Smooth muscle cell (in vitro differentiated cells): ENCODE data around the gene ZNF496. TPM values are rescaled to one million over a fixed set of nuclear protein-coding genes. Genes with fewer than 3 reads are reported as not detected.
"Not testable (repeated sequence)": the region's sequence is repeated elsewhere in the genome, so short reads cannot be mapped to it uniquely, and the experiment has no call there.

Experiments
- DNase-seq: peaks from one replicate; lab custom pipeline; 2025; ENCODE audit not compliant: unreplicated experiment; lab: John Stamatoyannopoulos, UW
- H2AFZ ChIP-seq: fragments of 200-600 bp; sonication (generic); 2 replicates; pipeline ENCODE4 v1.6.0; 2016; ENCODE audit warnings: antibody characterized with exemption, low read depth, mild to moderate bottlenecking
- H3F3A ChIP-seq: fragments of 200-600 bp; sonication (generic); 2 replicates; pipeline ENCODE4 v1.6.0; 2017; ENCODE audit warnings: antibody characterized with exemption, low read depth
- H3K27ac ChIP-seq: fragments of 200-600 bp; sonication (generic); 2 replicates; pipeline ENCODE4 v1.5.1; 2016; ENCODE audit warnings: low read depth, mild to moderate bottlenecking
- H3K27me3 ChIP-seq: fragments of 200-600 bp; sonication (generic); 2 replicates; pipeline ENCODE4 v1.6.1; 2016; ENCODE audit warnings: low read depth, mild to moderate bottlenecking
- H3K36me3 ChIP-seq: fragments of 200-600 bp; sonication (generic); 2 replicates; pipeline ENCODE4 v1.5.1; 2016; ENCODE audit warnings: low read depth
- H3K4me1 ChIP-seq: fragments of 200-600 bp; sonication (generic); 2 replicates; pipeline ENCODE4 v1.5.1; 2016; ENCODE audit warnings: low read depth
- H3K4me2 ChIP-seq: fragments of 200-600 bp; sonication (generic); 2 replicates; pipeline ENCODE4 v1.6.0; 2016; ENCODE audit warnings: mild to moderate bottlenecking
- H3K4me3 ChIP-seq: fragments of 200-600 bp; sonication (generic); 2 replicates; pipeline ENCODE4 v1.5.1; 2016; ENCODE audit warnings: mild to moderate bottlenecking
- H3K79me2 ChIP-seq: fragments of 200-600 bp; sonication (generic); 2 replicates; pipeline ENCODE4 v1.6.0; 2016; ENCODE audit warnings: low read depth, mild to moderate bottlenecking
- H3K9ac ChIP-seq: fragments of 200-600 bp; sonication (generic); 2 replicates; pipeline ENCODE4 v1.6.0; 2016; ENCODE audit warnings: low read depth
- H3K9me3 ChIP-seq: fragments of 200-600 bp; sonication (generic); replicated peaks from 2 replicates; pipeline ENCODE4 v1.5.1; 2016; ENCODE audit warnings: low read depth
- H4K20me1 ChIP-seq: fragments of 200-600 bp; sonication (generic); 2 replicates; pipeline ENCODE4 v1.6.0; 2016; ENCODE audit warnings: low read depth
- CTCF ChIP-seq: fragments of 200-600 bp; sonication (generic); IDR thresholded peaks from 2 replicates; pipeline ENCODE4 v1.5.1; 2017; ENCODE audit warnings: borderline replicate concordance, mild to moderate bottlenecking, antibody characterized with exemption; ENCODE audit not compliant: insufficient read depth, poor library complexity, severe bottlenecking
- WGBS: methylation state at CpG from one replicate; pipeline ENCODE4 v1.1.7; 2016; ENCODE audit warnings: low lambda C conversion rate; 5-methylcytosine and 5-hydroxymethylcytosine counted together
- polyA plus RNA-seq: library from polyadenylated mRNA; unstranded; fragments of >200 nt; fragmentation: Nextera tagmentation; extraction: Ambion mirVana; gene quantifications from 2 replicates; pipeline ENCODE4 v1.2.1, GENCODE V29; 2016
- total RNA-seq: library from RNA; depleted of rRNA; stranded (reverse); fragments of >200 nt; gene quantifications from 2 replicates; pipeline ENCODE4 v1.2.3, GENCODE V29; 2014

Gene ZNF496
- total RNA-seq = 37.0 and 39.5 TPM in 2 replicates
- 14.8 and 19.8 TPM in 2 replicates for polyA plus RNA-seq

- peak within 1 kb of the TSS; percentile 94 for H3K9ac ChIP-seq
- H3K9me3 ChIP-seq = no peaks in the 10 kb centered on the region
- peak within 1 kb of the TSS; percentile 82 for H2AFZ ChIP-seq
- peaks cover 30% of the 10 kb centered on the region for H3K4me1 ChIP-seq
- H3K4me2 ChIP-seq = peak within 1 kb of the TSS; percentile 99
- no peak for TF ChIP-seq CTCF
- H3F3A ChIP-seq = no peaks in the 10 kb centered on the region
- DNase-seq = peak; percentile 49
- H3K27ac ChIP-seq = peak within 1 kb of the TSS; percentile 92
- H3K79me2 ChIP-seq = peaks cover 77% of the 10 kb centered on the region
- peak within 1 kb of the TSS; percentile 98 for H3K4me3 ChIP-seq
- H3K27me3 ChIP-seq = no peaks in the 10 kb centered on the region
- peaks cover 65% of the 10 kb centered on the region for H4K20me1 ChIP-seq
- 3% methylated on average over 31 of the region's 93 CpGs for WGBS
- no peaks in the 10 kb centered on the region for H3K36me3 ChIP-seq
These were observed at the start of gene ZNF496 for GRCh38 chr1:247331525-247332214. ZNF496 (minus strand) TSS chr1:247331867; CDS start chr1:247329578, 2,289 bp downstream.

- DNase-seq = no peak
- Histone ChIP-seq H3K27me3 (no peaks in the 10 kb centered on the region), H3K9ac (no peak overlapping the region), H3K4me2 (no peak overlapping the region), H3K79me2 (no peaks in the 10 kb centered on the region), H4K20me1 (no peaks in the 10 kb centered on the region), H2AFZ (no peak overlapping the region), H3K27ac (no peak overlapping the region), H3F3A (peaks cover 18% of the 10 kb centered on the region), H3K9me3 (no peaks in the 10 kb centered on the region), H3K4me3 (no peak overlapping the region), H3K36me3 (no peaks in the 10 kb centered on the region), H3K4me1 (peaks cover 11% of the 10 kb centered on the region)
- TF ChIP-seq CTCF = no peak
- 93% methylated on average over 20 of the region's 20 CpGs for WGBS
These were observed 46.8 kb upstream of the ZNF496 start for GRCh38 chr1:247378334-247379073.

- not testable (repeated sequence) for H3K9ac ChIP-seq, DNase-seq, H3K27ac ChIP-seq, H3K4me2 ChIP-seq, H3K79me2 ChIP-seq, H2AFZ ChIP-seq, H3K27me3 ChIP-seq, H3K9me3 ChIP-seq, H3K4me3 ChIP-seq, H3K36me3 ChIP-seq, H4K20me1 ChIP-seq
- Histone ChIP-seq H3K4me1 (peaks cover 11% of the 10 kb centered on the region), H3F3A (peaks cover 18% of the 10 kb centered on the region)
- WGBS = 27% methylated on average over 7 of the region's 7 CpGs
These were observed 46.0 kb upstream of the ZNF496 start for GRCh38 chr1:247377656-247378055.

GRCh38 chr1:247376659-247377058 lies 45.0 kb upstream of the ZNF496 start:
- H3K27me3 ChIP-seq = no peaks in the 10 kb centered on the region
- DNase-seq = no peak
- no peak overlapping the region for H3K4me3 ChIP-seq
- peaks cover 11% of the 10 kb centered on the region for H3K4me1 ChIP-seq
- H3K79me2 ChIP-seq = no peaks in the 10 kb centered on the region
- no peaks in the 10 kb centered on the region for H3K36me3 ChIP-seq
- WGBS = 29% methylated on average over 7 of the region's 7 CpGs
- TF ChIP-seq CTCF = no peak
- no peaks in the 10 kb centered on the region for H4K20me1 ChIP-seq
- H3K27ac ChIP-seq = no peak overlapping the region
- H2AFZ ChIP-seq = no peak overlapping the region
- no peaks in the 10 kb centered on the region for H3K9me3 ChIP-seq
- peaks cover 26% of the 10 kb centered on the region for H3F3A ChIP-seq
- H3K9ac ChIP-seq = no peak overlapping the region
- H3K4me2 ChIP-seq = no peak overlapping the region
